Erythroblast (primary cell): ENCODE results near the gene LRMDA.

Experiments used
- GATA1 ChIP-seq: IDR thresholded peaks from 2 replicates; pipeline ENCODE4 v1.6.1; 2011; ENCODE audit warnings: low read depth, mild to moderate bottlenecking, control low read depth, low read length, moderate library complexity
- POLR2A ChIP-seq: IDR thresholded peaks from 2 replicates; pipeline ENCODE4 v1.6.1; 2011; ENCODE audit warnings: mild to moderate bottlenecking, low read length

- TF ChIP-seq POLR2A (no peak), GATA1 (no peak)
Measured at GRCh38 chr10:75654772-75655171, 223.3 kb downstream of the LRMDA start.
